ENCODE results near the gene PGAP6. TPM values are rescaled to one million over a fixed set of nuclear protein-coding genes. Genes with fewer than 3 reads are reported as not detected.

PGAP6 gene
- total and polyA plus RNA-seq, 2 of the 4 experiments (the other 2 are of a cell fraction) = 49.1 to 124 TPM

- Histone ChIP-seq H2BK20ac (ENCODE audit: low read depth, low read length) (no peak overlapping the region), H3K79me1 (ENCODE audit: low read depth in 1 of 2, low read length in 2 of 2) (peaks cover 17 to 68% of the 10 kb centered on the region in 2 experiments), H2BK120ac (ENCODE audit: low read depth, low read length) (no peak overlapping the region), H4K91ac (ENCODE audit: insufficient read depth, low read depth, low read length) (no peak overlapping the region), H3K4me2 (ENCODE audit: low read depth, low read length) (no peak overlapping the region), H3K36me3 (ENCODE audit: control insufficient read depth, insufficient read depth, low read length) (no peaks in the 10 kb centered on the region; the same call in 1 of the 2 replicates), H3K27ac (ENCODE audit: insufficient read depth, low read length) (no peak overlapping the region), H3K9me1 (ENCODE audit: insufficient read depth, low read length) (peaks cover 23% of the 10 kb centered on the region), H4K5ac (ENCODE audit: low read depth, low read length) (no peak overlapping the region), H2AK9ac (replicated peaks; ENCODE audit: low read depth, low read length, poor library complexity) (no peak overlapping the region), H2AK5ac (ENCODE audit: low read depth, low read length) (no peak overlapping the region), H3K14ac (replicated peaks; ENCODE audit: low read depth, low read length) (no peak overlapping the region), H3K4me3 (ENCODE audit: insufficient read depth, low read depth, low read length) (no peak overlapping the region), H3K56ac (ENCODE audit: extremely low read depth, insufficient read depth, low read length) (no peak overlapping the region), H3K4ac (ENCODE audit: low read depth, low read length) (no peak overlapping the region), H2BK5ac (ENCODE audit: low read depth, low read length, poor library complexity, severe bottlenecking) (no peak overlapping the region), H4K20me1 (ENCODE audit: insufficient read depth, low read length) (peaks cover 69% of the 10 kb centered on the region), H3K18ac (ENCODE audit: low read depth, low read length) (no peak overlapping the region), H2AFZ (replicated peaks; ENCODE audit: low read length, poor library complexity) (no peak overlapping the region), H3K9me3 (ENCODE audit: control insufficient read depth, insufficient read depth, low read length) (no peaks in the 10 kb centered on the region), H4K8ac (ENCODE audit: low read depth in 2 of 2, low read length in 2 of 2) (no peak overlapping the region), H3K4me1 (ENCODE audit: control insufficient read depth, insufficient read depth, low read length) (peaks cover 6% of the 10 kb centered on the region; the same call in 1 of the 2 replicates), H3K23ac (ENCODE audit: low read depth, low read length) (no peak overlapping the region), H3K9ac (ENCODE audit: low read depth, low read length) (no peak overlapping the region), H2BK15ac (ENCODE audit: low read depth, low read length) (no peak overlapping the region), H3K27me3 (ENCODE audit: control insufficient read depth, insufficient read depth, low read length) (no peaks in the 10 kb centered on the region)
- ATAC-seq (ENCODE audit: low read depth) = no peak
- ChIA-PET POLR2A (ENCODE audit: unreplicated experiment) (no interaction called here), CTCF (no interaction called here)
- no TSS peak for BruUV-seq (replicated peaks)
- in situ Hi-C loops (cut with MboI; ENCODE audit: low sequenced_read_pairs) (no loop called here), dilution Hi-C loops (cut with HindIII; ENCODE audit: low sequenced_read_pairs, unreplicated experiment) (no loop called here), intact Hi-C loops (cut with micrococcal nuclease) (no loop called here)
- TF ChIP-seq MXI1 (IDR thresholded peaks at IDR 0.05; ENCODE audit: borderline replicate concordance, low read depth, low read length) (no peak), FOS (IDR thresholded peaks at IDR 0.05; ENCODE audit: low read depth, low read length) (no peak), CEBPB (IDR thresholded peaks at IDR 0.05; ENCODE audit: low read depth, low read length) (no peak), MAFK (IDR thresholded peaks at IDR 0.05; ENCODE audit: low read depth, low read length) (no peak), CHD1 (IDR thresholded peaks at IDR 0.05; ENCODE audit: low read depth, low read length) (no peak), MAZ (IDR thresholded peaks at IDR 0.05; ENCODE audit: borderline replicate concordance, low read depth, low read length) (no peak), ELK1 (IDR thresholded peaks at IDR 0.05; ENCODE audit: borderline replicate concordance, low read depth, low read length) (no peak), RAD21 (IDR thresholded peaks at IDR 0.05; ENCODE audit: low read length) (no peak), CTCF (conservative IDR thresholded peaks at IDR 0.05; ENCODE audit: low read depth, low read length) (no peak), POLR2A (IDR thresholded peaks at IDR 0.05; ENCODE audit: low read depth, low read length) (no peak)
- WGBS, 2 experiments (ENCODE audit: extremely low coverage in 2 of 2, insufficient read length in 1 of 2) = 92% methylated on average over 4 of the region's 10 CpGs; no CpG with 5 or more reads in 1 of the 2 experiments
- DNase-seq = no peak
Measured at GRCh38 chr16:337437-337836, 44.3 kb downstream of the PGAP6 start.
